A549 (cell line): ENCODE data around the gene PACSIN1. TPM values are rescaled to one million over a fixed set of nuclear protein-coding genes. Genes with fewer than 3 reads are reported as not detected.

Source experiments
- ATAC-seq, 2 experiments: fragments of 200-7000 bp in 1 of 2; fragments of >200 bp in 1 of 2; cut with Nextera tagmentation in 1 of 2; cut with Tn5 transposase in 1 of 2; 3 replicates each; pipeline versions ENCODE4 v1.8.0 to v1.9.1; 2018 to 2020; ENCODE audit warnings: mild to moderate bottlenecking in 1 of 2, moderate library complexity in 1 of 2
- CTCF ChIA-PET: fragments of 300-600 bp; sonication (Branson Sonifier 250); formaldehyde crosslinking; extraction: SDS; loops from one replicate; lab custom pipeline; 2021; ENCODE audit warnings: antibody characterized with exemption, inconsistent platforms; lab: Yijun Ruan, JAX
- POLR2A ChIA-PET: fragments of 350-600 bp; formaldehyde crosslinking; extraction: SDS; loops from one replicate; lab custom pipeline; 2021; ENCODE audit warnings: antibody characterized with exemption, inconsistent platforms; lab: Yijun Ruan, JAX
- DNase-seq, 2 experiments: peaks; one replicate each; pipeline versions ENCODE4 v3.0.0 to v3.0.0-alpha.2; 2011 to 2016; ENCODE audit warnings: low read depth in 1 of 2, low spot score in 1 of 2
- FAIRE-seq: peaks from 2 replicates; lab custom pipeline; 2011; peaks lifted over from hg19 to GRCh38; lab: Jason Lieb, UNC
- H3K27ac ChIP-seq, 2 experiments: fragments of >200 bp; sonication (Bioruptor Twin); formaldehyde crosslinking; 3 replicates each; pipeline ENCODE4 v1.5.1; 2016 to 2017
- H3K4me1 ChIP-seq: fragments of >200 bp; sonication (Bioruptor Twin); formaldehyde crosslinking; 3 replicates; pipeline ENCODE4 v1.6.1; 2016
- H3K4me2 ChIP-seq: fragments of >200 bp; sonication (Bioruptor Twin); formaldehyde crosslinking; 3 replicates; pipeline ENCODE4 v1.6.1; 2016
- H3K4me3 ChIP-seq: fragments of >200 bp; sonication (Bioruptor Twin); formaldehyde crosslinking; 3 replicates; pipeline ENCODE4 v1.5.1; 2016
- H3K9me3 ChIP-seq: fragments of >200 bp; sonication (Bioruptor Twin); formaldehyde crosslinking; 3 replicates; pipeline ENCODE4 v1.6.1; 2016
- BHLHE40 ChIP-seq: IDR thresholded peaks from 2 replicates; pipeline ENCODE4 v1.6.1; 2012; ENCODE audit warnings: low read depth, low read length, inconsistent platforms
- CBX2 ChIP-seq: fragments of 200-600 bp; sonication (generic); IDR thresholded peaks from 2 replicates; pipeline ENCODE4 v1.6.1; 2016; ENCODE audit warnings: low read depth, mild to moderate bottlenecking, borderline replicate concordance
- CHD2 ChIP-seq: fragments of 150-350 bp; IDR thresholded peaks from 2 replicates; pipeline ENCODE4 v1.6.1; 2014; ENCODE audit warnings: low read length; ENCODE audit not compliant: partially characterized antibody
- EHMT2 ChIP-seq: fragments of 200-600 bp; sonication (generic); IDR thresholded peaks from 2 replicates; pipeline ENCODE4 v1.6.1; 2016; ENCODE audit warnings: antibody characterized with exemption, low read depth, mild to moderate bottlenecking, moderate library complexity
- EP300 ChIP-seq, 2 experiments: fragments of >200 bp; sonication (Bioruptor Twin); formaldehyde crosslinking; IDR thresholded peaks; 2 replicates in 1 of 2; 3 replicates in 1 of 2; pipeline ENCODE4 v1.6.1; 2016 to 2017
- FOSL2 ChIP-seq, 2 experiments: fragments of 450-650 bp in 1 of 2; fragments of >200 bp in 1 of 2; sonication (Bioruptor Twin) in 1 of 2; formaldehyde crosslinking; IDR thresholded peaks; 2 replicates each; pipeline versions ENCODE4 v1.5.0 to v1.6.1; 2016 to 2020; ENCODE audit warnings: mild to moderate bottlenecking in 1 of 2, moderate library complexity in 1 of 2
- GATA3 ChIP-seq: IDR thresholded peaks from 2 replicates; pipeline ENCODE4 v1.6.1; 2012; ENCODE audit warnings: borderline replicate concordance
- HDAC2 ChIP-seq: fragments of 200-600 bp; sonication (generic); IDR thresholded peaks from 2 replicates; pipeline ENCODE4 v1.6.1; 2016
- HEYL ChIP-seq: fragments of 250-450 bp; sonication (Bioruptor Pico); IDR thresholded peaks from 2 replicates; pipeline ENCODE4 v1.8.0; 2021; ENCODE audit warnings: mild to moderate bottlenecking, moderate library complexity
- HOXA7 ChIP-seq: fragments of 250-450 bp; sonication (Bioruptor Pico); IDR thresholded peaks from 2 replicates; pipeline ENCODE4 v1.5.0; 2020; ENCODE audit warnings: mild to moderate bottlenecking, moderate library complexity
- HOXB5 ChIP-seq: fragments of 250-450 bp; sonication (Bioruptor Pico); IDR thresholded peaks from 2 replicates; pipeline ENCODE4 v1.5.0; 2020; ENCODE audit warnings: mild to moderate bottlenecking, moderate library complexity
- JUNB ChIP-seq: fragments of >200 bp; sonication (Bioruptor Twin); formaldehyde crosslinking; IDR thresholded peaks from 2 replicates; pipeline ENCODE4 v1.6.1; 2016
- KDM1A ChIP-seq: fragments of 200-600 bp; sonication (generic); IDR thresholded peaks from 2 replicates; pipeline ENCODE4 v1.6.1; 2016; ENCODE audit warnings: low read depth, mild to moderate bottlenecking
- KDM5A ChIP-seq: fragments of 200-600 bp; sonication (generic); IDR thresholded peaks from 2 replicates; pipeline ENCODE4 v1.6.1; 2016; ENCODE audit warnings: antibody characterized with exemption, mild to moderate bottlenecking
- MAFK ChIP-seq: fragments of 450-650 bp; IDR thresholded peaks from 2 replicates; pipeline ENCODE4 v1.6.1; 2014; ENCODE audit not compliant: partially characterized antibody
- MAZ ChIP-seq: fragments of 150-350 bp; IDR thresholded peaks from 2 replicates; pipeline ENCODE4 v1.6.1; 2014; ENCODE audit warnings: antibody characterized with exemption, low read depth, low read length, borderline replicate concordance
- NFE2L2 ChIP-seq: fragments of 150-350 bp; conservative IDR thresholded peaks from 2 replicates; pipeline ENCODE4 v1.6.1; 2014; ENCODE audit warnings: low read length
- NR3C1 ChIP-seq: fragments of >200 bp; sonication (Bioruptor Twin); formaldehyde crosslinking; IDR thresholded peaks from 3 replicates; pipeline ENCODE4 v1.6.1; 2017
- POLR2A ChIP-seq: IDR thresholded peaks from 2 replicates; pipeline ENCODE4 v1.6.1; 2012; ENCODE audit warnings: mild to moderate bottlenecking, low read length
- RARB ChIP-seq: fragments of 250-450 bp; sonication (Bioruptor Pico); IDR thresholded peaks from 2 replicates; pipeline ENCODE4 v1.8.0; 2021; ENCODE audit warnings: mild to moderate bottlenecking, moderate library complexity
- RCOR1 ChIP-seq: fragments of 150-350 bp; IDR thresholded peaks from 2 replicates; pipeline ENCODE4 v1.6.1; 2014; ENCODE audit warnings: antibody characterized with exemption, low read length, low read depth
- RFX5 ChIP-seq: fragments of 450-650 bp; IDR thresholded peaks from 2 replicates; pipeline ENCODE4 v1.7.1; 2014; ENCODE audit warnings: antibody characterized with exemption, mild to moderate bottlenecking, moderate library complexity
- WGBS: methylation state at CpG from one replicate; pipeline ENCODE4 v1.1.6; 2017; ENCODE audit errors: missing lambda C conversion rate; 5-methylcytosine and 5-hydroxymethylcytosine counted together
- polyA plus RNA-seq, 4 experiments: library from polyadenylated mRNA; depleted of rRNA in 3 of 4; stranded (reverse); fragments of >200 nt; fragmentation: RNase III in 1 of 4; extraction: RNeasy Plus Mini Kit Qiagen cat#74134 plus additional on column Dnase treatment in 1 of 4; gene quantifications; 2 replicates in 3 of 4; 3 replicates in 1 of 4; pipeline ENCODE4 v1.2.3, GENCODE V29; 2011 to 2017
- TF ChIP-seq, protein P1 (sequence below): fragments of >200 bp; sonication (Bioruptor Twin); formaldehyde crosslinking; IDR thresholded peaks from 3 replicates; pipeline ENCODE4 v1.6.1; 2016
- TF ChIP-seq, protein P2 (sequence below): fragments of >200 bp; sonication (Bioruptor Twin); formaldehyde crosslinking; IDR thresholded peaks from 2 replicates; pipeline ENCODE4 v1.6.1; 2016
- TF ChIP-seq, protein P3 (sequence below): IDR thresholded peaks from 2 replicates; pipeline ENCODE4 v1.6.1; 2012
- TF ChIP-seq, protein P4 (sequence below): fragments of 200-600 bp; sonication (generic); IDR thresholded peaks from 2 replicates; pipeline ENCODE4 v1.6.1; 2016; ENCODE audit warnings: antibody characterized with exemption, mild to moderate bottlenecking, moderate library complexity

PACSIN1 gene
- polyA plus RNA-seq, 2 of the 4 experiments (the other 2 are of a cell fraction), result 0.14 to 0.30 TPM

DNA sequence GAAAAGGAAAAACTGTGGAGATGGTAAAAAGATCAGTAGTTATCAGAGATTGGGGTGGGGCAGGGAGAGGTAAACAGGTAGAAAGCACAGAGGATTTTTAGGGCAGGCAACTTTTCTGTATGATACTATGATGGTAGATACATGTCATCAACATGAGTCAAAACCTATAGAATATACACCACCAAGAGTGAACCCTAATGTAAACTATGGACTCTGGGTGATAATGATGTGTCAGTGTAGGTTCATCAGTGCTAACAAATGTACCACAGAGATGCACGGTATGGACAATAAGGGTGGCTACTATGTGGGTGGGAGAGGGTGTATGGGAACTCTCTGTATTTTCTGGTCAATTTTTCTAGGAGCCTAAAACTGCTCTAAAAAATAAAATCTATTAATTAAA, 18.5 kb downstream of the PACSIN1 start:
- Histone ChIP-seq H3K4me2 (no peak overlapping the region), H3K9me3 (no peaks in the 10 kb centered on the region), H3K4me3 (no peak overlapping the region), H3K27ac (no peak overlapping the region), H3K4me1 (no peaks in the 10 kb centered on the region)
- DNase-seq, result no peak
- FAIRE-seq, result no peak
- no peak for TF ChIP-seq GATA3
- TF ChIP-seq, protein P1, sequence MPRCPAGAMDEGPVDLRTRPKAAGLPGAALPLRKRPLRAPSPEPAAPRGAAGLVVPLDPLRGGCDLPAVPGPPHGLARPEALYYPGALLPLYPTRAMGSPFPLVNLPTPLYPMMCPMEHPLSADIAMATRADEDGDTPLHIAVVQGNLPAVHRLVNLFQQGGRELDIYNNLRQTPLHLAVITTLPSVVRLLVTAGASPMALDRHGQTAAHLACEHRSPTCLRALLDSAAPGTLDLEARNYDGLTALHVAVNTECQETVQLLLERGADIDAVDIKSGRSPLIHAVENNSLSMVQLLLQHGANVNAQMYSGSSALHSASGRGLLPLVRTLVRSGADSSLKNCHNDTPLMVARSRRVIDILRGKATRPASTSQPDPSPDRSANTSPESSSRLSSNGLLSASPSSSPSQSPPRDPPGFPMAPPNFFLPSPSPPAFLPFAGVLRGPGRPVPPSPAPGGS, result no peak
- TF ChIP-seq KDM1A, result no peak
- no peak for TF ChIP-seq CHD2
- TF ChIP-seq, protein P2, sequence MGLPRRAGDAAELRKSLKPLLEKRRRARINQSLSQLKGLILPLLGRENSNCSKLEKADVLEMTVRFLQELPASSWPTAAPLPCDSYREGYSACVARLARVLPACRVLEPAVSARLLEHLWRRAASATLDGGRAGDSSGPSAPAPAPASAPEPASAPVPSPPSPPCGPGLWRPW, result no peak
- no peak for TF ChIP-seq RCOR1
- no peak for TF ChIP-seq MAZ
- TF ChIP-seq NR3C1, result no peak
- TF ChIP-seq FOSL2 (IDR thresholded peaks at IDR 0.05), result no peak
- no peak for TF ChIP-seq FOSL2 (CRISPR knock-in tag; IDR thresholded peaks at IDR 0.05)
- no peak for TF ChIP-seq HEYL
- no peak for TF ChIP-seq CBX2
- TF ChIP-seq KDM5A, result no peak
- TF ChIP-seq RARB (CRISPR knock-in tag), result no peak
- no peak for TF ChIP-seq NFE2L2
- TF ChIP-seq POLR2A, result no peak
- POLR2A ChIA-PET, result no interaction called here
- CTCF ChIA-PET, result interaction anchor here (0.6 to 1.3 kb wide), 2 partner anchors 16 to 618 kb away, joined by 3 read pairs; no protein-coding TSS in a partner anchor
- 15% methylated on average over 1 of the region's 1 CpG for WGBS
- ATAC-seq, result no peak

DNA sequence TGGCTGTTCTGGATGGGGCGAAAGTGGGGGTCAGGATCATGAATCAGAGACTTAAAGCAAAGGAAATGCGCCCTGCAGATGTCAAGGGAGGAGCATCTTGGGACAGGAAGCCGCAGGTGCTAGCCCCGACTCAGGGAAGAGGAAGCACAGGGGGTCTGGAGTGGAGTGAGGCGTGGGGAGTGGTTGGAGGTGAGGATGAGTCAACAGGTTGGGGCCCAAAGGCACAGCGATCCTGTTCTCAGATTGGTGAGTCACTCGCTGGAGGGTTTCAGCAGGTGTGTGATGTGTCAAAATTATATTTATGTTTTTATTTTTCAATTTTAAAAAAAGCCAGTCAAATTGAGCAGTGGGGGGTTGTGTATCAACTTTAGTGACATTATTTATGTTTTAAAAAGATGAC, 19.0 kb downstream of the PACSIN1 start:
- DNase-seq (no peak), ATAC-seq (no peak)

More for the DNA sequence above, 19.0 kb downstream of the PACSIN1 start:
- POLR2A ChIA-PET, result no interaction called here
- Histone ChIP-seq H3K9me3 (no peaks in the 10 kb centered on the region), H3K4me1 (no peaks in the 10 kb centered on the region), H3K4me2 (no peak overlapping the region), H3K4me3 (no peak overlapping the region), H3K27ac (no peak overlapping the region)
- WGBS, result 57% methylated on average over 7 of the region's 7 CpGs
- TF ChIP-seq JUNB (no peak), BHLHE40 (no peak), EP300 (IDR thresholded peaks at IDR 0.05) (no peak), RARB (CRISPR knock-in tag) (no peak), MAFK (no peak), EHMT2 (no peak), GATA3 (no peak), HOXA7 (CRISPR knock-in tag) (no peak), NFE2L2 (no peak), KDM5A (no peak), RFX5 (no peak), MAZ (no peak), FOSL2 (IDR thresholded peaks at IDR 0.05) (no peak), FOSL2 (CRISPR knock-in tag; IDR thresholded peaks at IDR 0.05) (no peak), HDAC2 (no peak), HOXB5 (CRISPR knock-in tag) (no peak)
- TF ChIP-seq, protein P3, sequence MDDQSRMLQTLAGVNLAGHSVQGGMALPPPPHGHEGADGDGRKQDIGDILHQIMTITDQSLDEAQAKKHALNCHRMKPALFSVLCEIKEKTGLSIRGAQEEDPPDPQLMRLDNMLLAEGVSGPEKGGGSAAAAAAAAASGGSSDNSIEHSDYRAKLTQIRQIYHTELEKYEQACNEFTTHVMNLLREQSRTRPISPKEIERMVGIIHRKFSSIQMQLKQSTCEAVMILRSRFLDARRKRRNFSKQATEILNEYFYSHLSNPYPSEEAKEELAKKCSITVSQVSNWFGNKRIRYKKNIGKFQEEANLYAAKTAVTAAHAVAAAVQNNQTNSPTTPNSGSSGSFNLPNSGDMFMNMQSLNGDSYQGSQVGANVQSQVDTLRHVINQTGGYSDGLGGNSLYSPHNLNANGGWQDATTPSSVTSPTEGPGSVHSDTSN, result no peak
- TF ChIP-seq, protein P4, sequence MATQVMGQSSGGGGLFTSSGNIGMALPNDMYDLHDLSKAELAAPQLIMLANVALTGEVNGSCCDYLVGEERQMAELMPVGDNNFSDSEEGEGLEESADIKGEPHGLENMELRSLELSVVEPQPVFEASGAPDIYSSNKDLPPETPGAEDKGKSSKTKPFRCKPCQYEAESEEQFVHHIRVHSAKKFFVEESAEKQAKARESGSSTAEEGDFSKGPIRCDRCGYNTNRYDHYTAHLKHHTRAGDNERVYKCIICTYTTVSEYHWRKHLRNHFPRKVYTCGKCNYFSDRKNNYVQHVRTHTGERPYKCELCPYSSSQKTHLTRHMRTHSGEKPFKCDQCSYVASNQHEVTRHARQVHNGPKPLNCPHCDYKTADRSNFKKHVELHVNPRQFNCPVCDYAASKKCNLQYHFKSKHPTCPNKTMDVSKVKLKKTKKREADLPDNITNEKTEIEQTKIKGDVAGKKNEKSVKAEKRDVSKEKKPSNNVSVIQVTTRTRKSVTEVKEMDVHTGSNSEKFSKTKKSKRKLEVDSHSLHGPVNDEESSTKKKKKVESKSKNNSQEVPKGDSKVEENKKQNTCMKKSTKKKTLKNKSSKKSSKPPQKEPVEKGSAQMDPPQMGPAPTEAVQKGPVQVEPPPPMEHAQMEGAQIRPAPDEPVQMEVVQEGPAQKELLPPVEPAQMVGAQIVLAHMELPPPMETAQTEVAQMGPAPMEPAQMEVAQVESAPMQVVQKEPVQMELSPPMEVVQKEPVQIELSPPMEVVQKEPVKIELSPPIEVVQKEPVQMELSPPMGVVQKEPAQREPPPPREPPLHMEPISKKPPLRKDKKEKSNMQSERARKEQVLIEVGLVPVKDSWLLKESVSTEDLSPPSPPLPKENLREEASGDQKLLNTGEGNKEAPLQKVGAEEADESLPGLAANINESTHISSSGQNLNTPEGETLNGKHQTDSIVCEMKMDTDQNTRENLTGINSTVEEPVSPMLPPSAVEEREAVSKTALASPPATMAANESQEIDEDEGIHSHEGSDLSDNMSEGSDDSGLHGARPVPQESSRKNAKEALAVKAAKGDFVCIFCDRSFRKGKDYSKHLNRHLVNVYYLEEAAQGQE, result no peak
- no peak for FAIRE-seq
- CTCF ChIA-PET, result no interaction called here
